Keratinocyte (primary cell): ENCODE results near the gene LZTR1.

Experiments used
- CTCF ChIP-seq, 3 experiments: IDR thresholded peaks in 1 of 3; conservative IDR thresholded peaks in 1 of 3; optimal IDR thresholded peaks in 1 of 3; 2 replicates in 2 of 3; 3 replicates in 1 of 3; pipeline versions ENCODE3 to v1.5.1; 2011; ENCODE audit warnings: low read length in 3 of 3, mild to moderate bottlenecking in 3 of 3, moderate library complexity in 2 of 3, control low read depth in 1 of 3, inconsistent platforms in 1 of 3; ENCODE audit not compliant: insufficient read depth in 2 of 3; ENCODE audit errors: extremely low read depth in 1 of 3
- EZH2 ChIP-seq: IDR thresholded peaks from one replicate; pipeline ENCODE4 v1.6.1; 2012; ENCODE audit warnings: inconsistent platforms, mild to moderate bottlenecking, low read length, moderate library complexity

GRCh38 chr22:20992456-20993303 lies 10.6 kb downstream of the LZTR1 start:
- TF ChIP-seq CTCF (optimal IDR thresholded peaks at IDR 0.05 in 1 of 3, IDR thresholded peaks at IDR 0.05 in 1 of 3, conservative IDR thresholded peaks at IDR 0.05 in 1 of 3; ENCODE audit: extremely low read depth in 1 of 3, insufficient read depth in 2 of 3, low read length in 3 of 3) (no peak), EZH2 (no peak)
